Cardiac muscle cell (in vitro differentiated cells and primary cell): ENCODE results near the gene ARHGAP10. TPM values are rescaled to one million over a fixed set of nuclear protein-coding genes. Genes with fewer than 3 reads are reported as not detected.
A peak's percentile ranks its signal among the peaks of the same experiment; 100 is the strongest.

Experiments
- DNase-seq, 2 donors: peaks; one replicate each; pipeline versions ENCODE4 v3.0.0 to v3.0.0-alpha.2; 2010 to 2017; ENCODE audit warnings: low read depth in 1 of 2, low spot score in 1 of 2
- H3K27ac ChIP-seq: fragments of 200-600 bp; sonication (generic); 2 replicates; pipeline ENCODE4 v1.5.1; 2016
- H3K27me3 ChIP-seq: fragments of 200-600 bp; sonication (generic); 2 replicates; pipeline ENCODE4 v1.6.0; 2016; ENCODE audit warnings: control low read depth
- H3K36me3 ChIP-seq: fragments of 200-600 bp; sonication (generic); 2 replicates; pipeline ENCODE4 v1.5.1; 2016; ENCODE audit warnings: control low read depth
- H3K4me1 ChIP-seq: fragments of 200-600 bp; sonication (generic); 2 replicates; pipeline ENCODE4 v1.8.1; 2017; ENCODE audit warnings: low read depth, mild to moderate bottlenecking, mixed run types
- H3K4me3 ChIP-seq: fragments of 200-600 bp; sonication (generic); 2 replicates; pipeline ENCODE4 v1.5.1; 2016; ENCODE audit warnings: mild to moderate bottlenecking
- H3K9me3 ChIP-seq: fragments of 200-600 bp; sonication (generic); 2 replicates; pipeline ENCODE4 v1.5.1; 2017; ENCODE audit warnings: low read depth, mild to moderate bottlenecking, control low read depth
- CTCF ChIP-seq: IDR thresholded peaks from 2 replicates; pipeline ENCODE4 v1.5.1; 2012; ENCODE audit warnings: low read depth, mild to moderate bottlenecking, low read length
- polyA plus RNA-seq: library from polyadenylated mRNA; unstranded; fragments of >200 nt; fragmentation: Nextera tagmentation; extraction: Ambion mirVana; gene quantifications from 2 replicates; pipeline ENCODE4 v1.2.1, GENCODE V29; 2016
- total RNA-seq: library from RNA; depleted of rRNA; stranded (reverse); fragments of >200 nt; gene quantifications from 2 replicates; pipeline ENCODE4 v1.2.3, GENCODE V29; 2016

The ARHGAP10 gene
- total and polyA plus RNA-seq, 2 experiments from 2014 or later, result 12.1 to 15.0 TPM

- H3K27me3 ChIP-seq, result no peaks in the 10 kb centered on the region
- TF ChIP-seq CTCF, result no peak
These were observed 91.2 kb downstream of the ARHGAP10 start for GRCh38 chr4:147823130-147823529.

DNA sequence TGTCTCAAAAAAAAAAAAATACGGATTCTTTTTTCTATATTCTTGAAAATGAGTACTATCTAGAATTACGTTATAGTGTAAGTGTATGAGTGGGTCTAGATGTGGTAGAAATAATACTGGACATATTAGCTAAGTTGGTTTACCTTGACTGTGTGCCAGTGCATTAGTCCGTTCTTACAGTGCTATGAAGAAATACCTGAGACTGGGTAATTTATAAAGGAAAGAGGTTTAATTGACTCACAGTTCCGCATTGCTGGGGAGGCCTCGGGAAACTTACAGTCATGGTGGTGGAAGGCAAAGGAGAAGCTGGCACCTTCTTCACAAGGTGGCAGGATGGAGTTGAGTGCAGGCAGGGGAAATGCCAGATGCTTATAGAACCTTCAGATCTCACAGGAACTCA is 92.4 kb downstream of the ARHGAP10 start:
- H3K9me3 ChIP-seq, result no peaks in the 10 kb centered on the region
- H3K36me3 ChIP-seq, result no peaks in the 10 kb centered on the region
- H3K27ac ChIP-seq, result no peak overlapping the region
- DNase-seq, result no peak
- H3K4me3 ChIP-seq, result no peak overlapping the region
- no peak for TF ChIP-seq CTCF
- no peaks in the 10 kb centered on the region for H3K27me3 ChIP-seq
- no peaks in the 10 kb centered on the region for H3K4me1 ChIP-seq

More at GRCh38 chr4:147823130-147823529, 91.2 kb downstream of the ARHGAP10 start:
- Histone ChIP-seq H3K27ac (no peak overlapping the region), H3K4me1 (no peaks in the 10 kb centered on the region), H3K9me3 (no peaks in the 10 kb centered on the region), H3K36me3 (no peaks in the 10 kb centered on the region), H3K4me3 (no peak overlapping the region)
- DNase-seq, result no peak

- TF ChIP-seq CTCF, result no peak
- H3K4me3 ChIP-seq, result no peak overlapping the region
- peaks cover 4% of the 10 kb centered on the region for H3K4me1 ChIP-seq
- no peaks in the 10 kb centered on the region for H3K9me3 ChIP-seq
- no peaks in the 10 kb centered on the region for H3K27me3 ChIP-seq
- H3K36me3 ChIP-seq, result no peaks in the 10 kb centered on the region
- DNase-seq, result no peak
- H3K27ac ChIP-seq, result no peak overlapping the region
These were observed 93.0 kb downstream of the ARHGAP10 start for GRCh38 chr4:147824884-147825283.

GRCh38 chr4:147825451-147826287 is 93.8 kb downstream of the ARHGAP10 start:
- Histone ChIP-seq H3K4me3 (no peak overlapping the region), H3K27ac (no peak overlapping the region), H3K4me1 (peaks cover 4% of the 10 kb centered on the region), H3K9me3 (no peaks in the 10 kb centered on the region), H3K27me3 (no peaks in the 10 kb centered on the region), H3K36me3 (no peaks in the 10 kb centered on the region)
- DNase-seq, result peak in 1 of 2 donors; percentile 50
- no peak for TF ChIP-seq CTCF

GRCh38 chr4:147826288-147826646 is 94.4 kb downstream of the ARHGAP10 start:
- H3K27me3 ChIP-seq, result no peaks in the 10 kb centered on the region
- no peak overlapping the region for H3K27ac ChIP-seq
- H3K4me3 ChIP-seq, result no peak overlapping the region
- peaks cover 4% of the 10 kb centered on the region for H3K4me1 ChIP-seq
- H3K9me3 ChIP-seq, result no peaks in the 10 kb centered on the region
- TF ChIP-seq CTCF, result no peak
- no peak for DNase-seq
- no peaks in the 10 kb centered on the region for H3K36me3 ChIP-seq
